ENCODE data around the gene CNTN4. TPM values are rescaled to one million over a fixed set of nuclear protein-coding genes. Genes with fewer than 3 reads are reported as not detected.

CNTN4 gene
- total RNA-seq, 2 donors from 2014 or later = not detected

- no peak for ATAC-seq
- H3K9me3 Mint-ChIP-seq = no peaks in the 10 kb centered on the region
Measured at GRCh38 chr3:3023111-3023745, 924.6 kb downstream of the CNTN4 start.

GRCh38 chr3:3027976-3028567, 929.4 kb downstream of the CNTN4 start:
- peaks cover 0 to 4% of the 10 kb centered on the region in 2 donors for H3K9me3 Mint-ChIP-seq
- peak; percentile 57 to 89 for ATAC-seq
- peak overlapping the region in 1 of 2 donors; percentile 44 for H3K27ac Mint-ChIP-seq
- no peaks in the 10 kb centered on the region for H3K36me3 Mint-ChIP-seq
- DNase-seq (ENCODE audit: low spot score in 2 of 2) = no peak

More at GRCh38 chr3:3023111-3023745, 924.6 kb downstream of the CNTN4 start:
- Mint-ChIP-seq H3K27ac (no peak overlapping the region), H3K36me3 (no peaks in the 10 kb centered on the region)
- no peak for DNase-seq (ENCODE audit: low spot score in 2 of 2)

- Mint-ChIP-seq H3K9me3 (peaks cover 0 to 4% of the 10 kb centered on the region in 2 donors), H3K36me3 (no peaks in the 10 kb centered on the region), H3K27ac (no peak overlapping the region)
- no peak for ATAC-seq
- no peak for DNase-seq (ENCODE audit: low spot score in 2 of 2)
Measured at GRCh38 chr3:3031326-3031725, 932.7 kb downstream of the CNTN4 start.

GRCh38 chr3:3037156-3037555, 938.5 kb downstream of the CNTN4 start:
- no peaks in the 10 kb centered on the region for H3K9me3 Mint-ChIP-seq
- ATAC-seq = no peak
- no peak for DNase-seq (ENCODE audit: low spot score in 2 of 2)
- H3K36me3 Mint-ChIP-seq = no peaks in the 10 kb centered on the region
- H3K27ac Mint-ChIP-seq = no peak overlapping the region

- no peak for ATAC-seq
Measured at GRCh38 chr3:3038201-3038991, 939.7 kb downstream of the CNTN4 start.

GRCh38 chr3:3053974-3054373, 955.3 kb downstream of the CNTN4 start:
- DNase-seq (ENCODE audit: low spot score in 2 of 2) = no peak
- no peaks in the 10 kb centered on the region for H3K9me3 Mint-ChIP-seq
- no peaks in the 10 kb centered on the region for H3K36me3 Mint-ChIP-seq
- no peak overlapping the region for H3K27ac Mint-ChIP-seq
- no peak for ATAC-seq

More at GRCh38 chr3:3038201-3038991, 939.7 kb downstream of the CNTN4 start:
- no peak for DNase-seq (ENCODE audit: low spot score in 2 of 2)
- Mint-ChIP-seq H3K9me3 (no peaks in the 10 kb centered on the region), H3K27ac (no peak overlapping the region), H3K36me3 (no peaks in the 10 kb centered on the region)

GRCh38 chr3:3059645-3060044, 961.0 kb downstream of the CNTN4 start:
- DNase-seq (ENCODE audit: low spot score in 2 of 2) (no peak), ATAC-seq (no peak)
- Mint-ChIP-seq H3K27ac (no peak overlapping the region), H3K36me3 (no peaks in the 10 kb centered on the region), H3K9me3 (no peaks in the 10 kb centered on the region)

- no peaks in the 10 kb centered on the region for H3K36me3 Mint-ChIP-seq
- H3K27ac Mint-ChIP-seq = no peak overlapping the region
- DNase-seq (ENCODE audit: low spot score in 2 of 2) (no peak), ATAC-seq (no peak)
- H3K9me3 Mint-ChIP-seq = no peaks in the 10 kb centered on the region
Measured at GRCh38 chr3:3064297-3064696, 965.6 kb downstream of the CNTN4 start.

GRCh38 chr3:3065876-3066275, 967.2 kb downstream of the CNTN4 start:
- no peak for DNase-seq (ENCODE audit: low spot score in 2 of 2)
- H3K27ac Mint-ChIP-seq = no peak overlapping the region
- no peaks in the 10 kb centered on the region for H3K36me3 Mint-ChIP-seq
- no peak for ATAC-seq
- no peaks in the 10 kb centered on the region for H3K9me3 Mint-ChIP-seq

- Mint-ChIP-seq H3K27ac (no peak overlapping the region), H3K9me3 (no peaks in the 10 kb centered on the region), H3K36me3 (no peaks in the 10 kb centered on the region)
- ATAC-seq (no peak), DNase-seq (ENCODE audit: low spot score in 2 of 2) (no peak)
Measured at GRCh38 chr3:3066378-3066777, 967.7 kb downstream of the CNTN4 start.

GRCh38 chr3:3066910-3067309, 968.2 kb downstream of the CNTN4 start:
- ATAC-seq = no peak

GRCh38 chr3:3068358-3068881, 969.8 kb downstream of the CNTN4 start:
- Mint-ChIP-seq H3K36me3 (no peaks in the 10 kb centered on the region), H3K9me3 (no peaks in the 10 kb centered on the region), H3K27ac (no peak overlapping the region)
- DNase-seq (ENCODE audit: low spot score in 2 of 2) (no peak), ATAC-seq (no peak)

More at GRCh38 chr3:3066910-3067309, 968.2 kb downstream of the CNTN4 start:
- no peak for DNase-seq (ENCODE audit: low spot score in 2 of 2)
- Mint-ChIP-seq H3K27ac (no peak overlapping the region), H3K36me3 (no peaks in the 10 kb centered on the region), H3K9me3 (no peaks in the 10 kb centered on the region)

GRCh38 chr3:3069723-3070122, 971.1 kb downstream of the CNTN4 start:
- H3K27ac Mint-ChIP-seq = no peak overlapping the region
- DNase-seq (ENCODE audit: low spot score in 2 of 2) (no peak), ATAC-seq (no peak)
- no peaks in the 10 kb centered on the region for H3K36me3 Mint-ChIP-seq
- no peaks in the 10 kb centered on the region for H3K9me3 Mint-ChIP-seq

- DNase-seq (ENCODE audit: low spot score in 2 of 2) = no peak
- no peak for ATAC-seq
- H3K27ac Mint-ChIP-seq = no peak overlapping the region
- H3K9me3 Mint-ChIP-seq = no peaks in the 10 kb centered on the region
- H3K36me3 Mint-ChIP-seq = no peaks in the 10 kb centered on the region
Measured at GRCh38 chr3:3071136-3071535, 972.5 kb downstream of the CNTN4 start.

- no peak for DNase-seq (ENCODE audit: low spot score in 2 of 2)
- Mint-ChIP-seq H3K9me3 (no peaks in the 10 kb centered on the region), H3K27ac (no peak overlapping the region), H3K36me3 (no peaks in the 10 kb centered on the region)
- ATAC-seq = no peak
Measured at GRCh38 chr3:3074551-3075257, 976.0 kb downstream of the CNTN4 start.

- Mint-ChIP-seq H3K36me3 (no peaks in the 10 kb centered on the region), H3K9me3 (no peaks in the 10 kb centered on the region), H3K27ac (no peak overlapping the region)
- no peak for DNase-seq (ENCODE audit: low spot score in 2 of 2)
- no peak for ATAC-seq
Measured at GRCh38 chr3:3080309-3080708, 981.6 kb downstream of the CNTN4 start.
